ENCODE results near the gene DCDC2B. TPM values are rescaled to one million over a fixed set of nuclear protein-coding genes. Genes with fewer than 3 reads are reported as not detected.
"Not testable (repeated sequence)": the region's sequence is repeated elsewhere in the genome, so short reads cannot be mapped to it uniquely, and the experiment has no call there.

The DCDC2B gene
- total RNA-seq, 4 donors from 2014 or later, result not detected

DNA sequence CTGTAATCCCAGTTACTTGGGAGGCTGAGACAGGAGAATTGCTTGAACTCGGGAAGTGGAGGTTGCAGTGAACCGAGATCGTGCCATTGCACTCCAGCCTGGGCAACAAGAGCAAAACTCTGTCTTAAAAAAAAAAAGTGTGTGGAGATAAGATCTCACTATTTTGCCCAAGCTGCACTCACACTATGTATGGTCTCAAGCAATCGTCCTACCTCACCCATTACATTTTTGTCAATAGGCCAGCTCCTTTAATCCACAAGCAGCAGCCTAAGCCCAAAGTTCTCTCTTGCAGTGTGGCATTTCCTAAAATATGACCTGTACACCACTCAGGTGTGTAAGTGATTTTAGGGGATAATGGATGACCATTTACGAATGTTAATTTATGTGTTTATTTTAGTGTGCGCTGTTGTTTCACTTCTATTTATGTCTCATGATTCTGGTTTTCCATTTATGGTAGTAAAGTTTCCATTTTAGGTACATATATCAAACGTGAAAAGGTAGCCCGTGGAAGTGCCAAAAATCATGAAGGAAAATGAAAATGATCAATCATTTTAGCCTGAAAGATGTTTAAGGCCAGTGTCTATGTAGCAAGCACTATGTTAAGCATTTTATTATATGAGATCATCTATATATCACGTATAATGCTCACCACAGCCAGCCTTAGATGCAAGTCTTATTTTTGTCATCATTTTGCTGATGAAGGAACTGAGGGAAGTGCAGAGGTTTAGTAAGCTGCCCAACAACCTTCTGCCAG is 47.8 kb downstream of the DCDC2B start:
- no peak for DNase-seq (ENCODE audit: low spot score in 2 of 2)
- no peak for TF ChIP-seq EP300 (IDR thresholded peaks at IDR 0.05)
- TF ChIP-seq POLR2A (IDR thresholded peaks at IDR 0.05), result no peak
- TF ChIP-seq, protein P1, sequence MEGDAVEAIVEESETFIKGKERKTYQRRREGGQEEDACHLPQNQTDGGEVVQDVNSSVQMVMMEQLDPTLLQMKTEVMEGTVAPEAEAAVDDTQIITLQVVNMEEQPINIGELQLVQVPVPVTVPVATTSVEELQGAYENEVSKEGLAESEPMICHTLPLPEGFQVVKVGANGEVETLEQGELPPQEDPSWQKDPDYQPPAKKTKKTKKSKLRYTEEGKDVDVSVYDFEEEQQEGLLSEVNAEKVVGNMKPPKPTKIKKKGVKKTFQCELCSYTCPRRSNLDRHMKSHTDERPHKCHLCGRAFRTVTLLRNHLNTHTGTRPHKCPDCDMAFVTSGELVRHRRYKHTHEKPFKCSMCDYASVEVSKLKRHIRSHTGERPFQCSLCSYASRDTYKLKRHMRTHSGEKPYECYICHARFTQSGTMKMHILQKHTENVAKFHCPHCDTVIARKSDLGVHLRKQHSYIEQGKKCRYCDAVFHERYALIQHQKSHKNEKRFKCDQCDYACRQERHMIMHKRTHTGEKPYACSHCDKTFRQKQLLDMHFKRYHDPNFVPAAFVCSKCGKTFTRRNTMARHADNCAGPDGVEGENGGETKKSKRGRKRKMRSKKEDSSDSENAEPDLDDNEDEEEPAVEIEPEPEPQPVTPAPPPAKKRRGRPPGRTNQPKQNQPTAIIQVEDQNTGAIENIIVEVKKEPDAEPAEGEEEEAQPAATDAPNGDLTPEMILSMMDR (IDR thresholded peaks at IDR 0.05), result no peak
- Histone ChIP-seq H3K27me3 (no peaks in the 10 kb centered on the region), H3K27ac (no peak overlapping the region), H3K4me3 (no peak overlapping the region), H3K9me3 (no peaks in the 10 kb centered on the region), H3K4me1 (peaks cover 0 to 7% (median 0%) of the 10 kb centered on the region in 4 donors), H3K36me3 (no peaks in the 10 kb centered on the region)
- WGBS, 2 donors, result 81% methylated on average over 9 of the region's 9 CpGs

DNA sequence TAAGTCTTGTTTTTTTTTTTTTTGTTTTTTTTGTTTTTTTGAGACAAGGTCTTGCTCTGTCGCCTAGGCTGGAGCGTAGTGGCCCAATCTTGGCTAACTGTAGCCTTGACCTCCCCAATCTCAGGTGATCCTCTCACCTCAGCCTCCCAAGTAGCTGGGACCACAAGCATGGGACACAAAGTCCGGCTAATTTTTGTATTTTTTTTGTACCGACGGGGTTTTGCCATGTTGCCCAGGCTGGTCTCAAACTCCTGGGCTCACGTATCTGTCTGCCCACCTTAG is 48.3 kb downstream of the DCDC2B start:
- no peaks in the 10 kb centered on the region for H3K36me3 ChIP-seq
- H3K4me3 ChIP-seq, result no peak overlapping the region
- DNase-seq (ENCODE audit: low spot score in 2 of 2), result no peak
- WGBS, 2 donors, result 87 to 88% methylated on average over 6 of the region's 6 CpGs
- no peaks in the 10 kb centered on the region for H3K9me3 ChIP-seq
- H3K4me1 ChIP-seq, result peaks cover 0 to 6% (median 0%) of the 10 kb centered on the region in 4 donors
- no peaks in the 10 kb centered on the region for H3K27me3 ChIP-seq
- H3K27ac ChIP-seq, result no peak overlapping the region
- TF ChIP-seq POLR2A (IDR thresholded peaks at IDR 0.05) (no peak), EP300 (IDR thresholded peaks at IDR 0.05) (no peak)

GRCh38 chr1:32263236-32263593 is 54.3 kb downstream of the DCDC2B start:
- DNase-seq (ENCODE audit: low spot score in 2 of 2); H3K4me3 ChIP-seq; H3K4me1 ChIP-seq; H3K27ac ChIP-seq; H3K27me3 ChIP-seq; H3K9me3 ChIP-seq; H3K36me3 ChIP-seq: not testable (repeated sequence)
- WGBS, 2 donors, result 92 to 95% methylated on average over 4 of the region's 4 CpGs

DNA sequence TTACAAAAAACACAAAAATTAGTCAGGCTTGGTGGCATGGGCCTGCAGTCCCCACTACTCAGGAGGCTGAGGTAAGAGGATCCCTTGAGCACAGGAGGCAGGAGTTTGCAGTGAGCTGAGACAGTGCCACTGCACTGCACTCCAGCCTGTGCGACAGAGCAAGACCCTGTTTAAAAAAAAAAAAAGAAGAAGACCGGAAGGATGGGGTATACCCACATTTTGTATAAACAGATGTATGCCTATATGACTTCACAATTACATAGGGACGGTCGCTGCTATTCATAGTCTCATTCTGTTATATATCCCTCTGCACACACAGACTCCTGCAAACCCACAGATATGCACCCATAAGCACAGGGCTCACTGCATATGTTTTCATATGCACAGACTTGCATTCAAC is 54.9 kb downstream of the DCDC2B start:
- Histone ChIP-seq H3K27me3 (no peaks in the 10 kb centered on the region), H3K4me3 (no peak overlapping the region), H3K27ac (no peak overlapping the region), H3K36me3 (no peaks in the 10 kb centered on the region), H3K9me3 (no peaks in the 10 kb centered on the region), H3K4me1 (no peaks in the 10 kb centered on the region)
- DNase-seq (ENCODE audit: low spot score in 2 of 2), result no peak
- 94 to 95% methylated on average over 4 of the region's 4 CpGs for WGBS, 2 donors
- TF ChIP-seq POLR2A (IDR thresholded peaks at IDR 0.05) (no peak), EP300 (IDR thresholded peaks at IDR 0.05) (no peak)
- TF ChIP-seq, protein P1 (IDR thresholded peaks at IDR 0.05), result no peak

Other genes starting within 250 kb of the DCDC2B start
- gene KHDRBS1, start 195.2 kb upstream of the DCDC2B start, total RNA-seq, result 10 to 100 TPM; 61.5 to 92.6 (median 78.6) TPM
- 10 to 100 TPM in 2 of 4 donors, 1 to 10 TPM in 2; 3.7 to 13.2 (median 7.3) TPM for gene TMEM39B, start 136.2 kb upstream of the DCDC2B start, total RNA-seq
- 10 to 100 TPM; 30.3 to 39.3 (median 33.5) TPM for gene KPNA6, start 101.0 kb upstream of the DCDC2B start, total RNA-seq
- gene TXLNA, start 29.4 kb upstream of the DCDC2B start, total RNA-seq, result 10 to 100 TPM; 41.4 to 52.0 (median 49.5) TPM
- 10 to 100 TPM in 1 of 4 donors, 1 to 10 TPM in 3; 2.7 to 12.0 (median 6.2) TPM for gene CCDC28B, start 8.5 kb upstream of the DCDC2B start, total RNA-seq
- gene IQCC, start 3.4 kb upstream of the DCDC2B start, total RNA-seq, result 1 to 10 TPM; 2.4 to 4.7 (median 3.7) TPM
- gene TMEM234, start 13.3 kb downstream of the DCDC2B start, total RNA-seq, result 10 to 100 TPM; 22.5 to 29.0 (median 26.3) TPM
- gene EIF3I, start 13.3 kb downstream of the DCDC2B start, total RNA-seq, result 100 to 1,000 TPM; 121 to 172 (median 152) TPM
- 1 to 10 TPM; 1.4 to 5.4 (median 3.5) TPM for gene FAM167B, start 38.1 kb downstream of the DCDC2B start, total RNA-seq
- 1 to 10 TPM; 1.1 to 6.9 (median 2.0) TPM for gene LCK, start 42.2 kb downstream of the DCDC2B start, total RNA-seq
- gene HDAC1, start 83.0 kb downstream of the DCDC2B start, total RNA-seq, result 10 to 100 TPM; 40.4 to 51.6 (median 47.1) TPM
- 10 to 100 TPM; 42.4 to 61.2 (median 45.0) TPM for gene MARCKSL1, start 127.1 kb downstream of the DCDC2B start, total RNA-seq
- 10 to 100 TPM in 3 of 4 donors, 1 to 10 TPM in 1; 9.4 to 23.5 (median 16.3) TPM for gene FAM229A, start 153.4 kb downstream of the DCDC2B start, total RNA-seq
- 1 to 10 TPM in 3 of 4 donors, under 1 TPM in 1; 0.44 to 1.5 (median 1.2) TPM for gene TSSK3, start 153.4 kb downstream of the DCDC2B start, total RNA-seq
- gene BSDC1, start 185.4 kb downstream of the DCDC2B start, total RNA-seq, result 10 to 100 TPM; 60.6 to 88.7 (median 83.8) TPM

All from tibial nerve (tissue), 4 donors.